Endothelial cell of umbilical vein (primary cell): ENCODE measurements around the gene PEAK3. TPM values are rescaled to one million over a fixed set of nuclear protein-coding genes. Genes with fewer than 3 reads are reported as not detected.

ENCODE experiments used
- BruUV-seq: library from RNA; stranded (reverse); fragments of 400-500 nt; replicated peaks from 2 replicates; lab custom pipeline; 2021; lab: Mats Ljungman, UMichigan
- CTCF ChIA-PET: fragments of 300-600, 350-600 bp; sonication (Branson Sonifier 250); formaldehyde crosslinking; loops from one replicate; lab custom pipeline; 2021; ENCODE audit warnings: antibody characterized with exemption, inconsistent platforms; lab: Charles Lee
- POLR2A ChIA-PET: fragments of 300-600, 350-600 bp; sonication (Branson Sonifier 250); formaldehyde crosslinking; loops from one replicate; lab custom pipeline; 2021; ENCODE audit warnings: antibody characterized with exemption, inconsistent platforms; lab: Charles Lee
- DNase-seq: peaks from one replicate; pipeline ENCODE4 v3.0.0-alpha.2; 2011; ENCODE audit warnings: low read depth, low spot score
- FAIRE-seq: peaks from 2 replicates; lab custom pipeline; 2011; peaks lifted over from hg19 to GRCh38; lab: Jason Lieb, UNC
- H2AFZ ChIP-seq: 2 replicates; pipeline ENCODE4 v1.6.0; 2012; ENCODE audit warnings: low read depth, low read length, control low read depth, inconsistent platforms
- H3K27ac ChIP-seq: 2 replicates; pipeline ENCODE4 v1.5.1; 2011; ENCODE audit warnings: low read depth, mild to moderate bottlenecking, control low read depth, low read length, moderate library complexity; ENCODE audit not compliant: insufficient read depth
- H3K27me3 ChIP-seq, 2 experiments: 2 replicates each; pipeline versions ENCODE4 v1.6.0 to v1.6.1; 2011; ENCODE audit warnings: low read length in 2 of 2, mixed read lengths in 1 of 2; ENCODE audit not compliant: control insufficient read depth in 2 of 2, insufficient read depth in 2 of 2
- H3K36me3 ChIP-seq, 2 experiments: 2 replicates in 1 of 2; 3 replicates in 1 of 2; pipeline ENCODE4 v1.5.1; 2011; ENCODE audit warnings: low read length in 2 of 2, mild to moderate bottlenecking in 1 of 2, moderate library complexity in 1 of 2; ENCODE audit not compliant: control insufficient read depth in 2 of 2, insufficient read depth in 2 of 2; ENCODE audit errors: extremely low read depth in 1 of 2
- H3K4me1 ChIP-seq: 3 replicates; pipeline ENCODE4 v1.5.1; 2011; ENCODE audit warnings: mild to moderate bottlenecking, low read length; ENCODE audit not compliant: control insufficient read depth, insufficient read depth; ENCODE audit errors: extremely low read depth
- H3K4me2 ChIP-seq: 2 replicates; pipeline ENCODE4 v1.6.1; 2011; ENCODE audit warnings: low read length, control low read depth, mixed read lengths; ENCODE audit not compliant: insufficient read depth
- H3K4me3 ChIP-seq, 3 experiments: fragments of 200-600 bp in 1 of 3; sonication (generic), shearing (Covaris generic) in 1 of 3; replicated peaks in 1 of 3; 2 replicates each; pipeline ENCODE4 v1.5.1; 2011 to 2016; ENCODE audit warnings: control low read depth in 3 of 3, low read length in 3 of 3, mild to moderate bottlenecking in 2 of 3, inconsistent platforms in 1 of 3, low read depth in 1 of 3, moderate library complexity in 1 of 3; ENCODE audit not compliant: insufficient read depth in 1 of 3
- H3K79me2 ChIP-seq: 2 replicates; pipeline ENCODE4 v1.6.0; 2012; ENCODE audit warnings: low read length, inconsistent platforms; ENCODE audit not compliant: control insufficient read depth, insufficient read depth
- H3K9ac ChIP-seq: replicated peaks from 2 replicates; pipeline ENCODE3; 2011; ENCODE audit warnings: low read length, control low read depth; ENCODE audit not compliant: insufficient read depth; ENCODE audit errors: extremely low read depth
- H3K9me1 ChIP-seq: replicated peaks from 3 replicates; pipeline ENCODE4 v1.6.0; 2011; ENCODE audit warnings: mild to moderate bottlenecking, low read length; ENCODE audit not compliant: control insufficient read depth, insufficient read depth; ENCODE audit errors: extremely low read depth
- H3K9me3 ChIP-seq: replicated peaks from 2 replicates; pipeline ENCODE4 v1.5.1; 2012; ENCODE audit warnings: low read length, inconsistent platforms; ENCODE audit not compliant: control insufficient read depth, insufficient read depth
- H4K20me1 ChIP-seq: replicated peaks from 2 replicates; pipeline ENCODE3; 2011; ENCODE audit warnings: mild to moderate bottlenecking, low read length; ENCODE audit not compliant: control insufficient read depth, insufficient read depth; ENCODE audit errors: extremely low read depth
- CTCF ChIP-seq, 2 donors: IDR thresholded peaks; 1 replicate in 1 of 2; 2 replicates in 1 of 2; pipeline ENCODE4 v1.5.1; 2011; ENCODE audit warnings: low read length in 2 of 2, mild to moderate bottlenecking in 2 of 2, moderate library complexity in 2 of 2, control low read depth in 1 of 2, inconsistent platforms in 1 of 2, low read depth in 1 of 2; ENCODE audit not compliant: insufficient read depth in 1 of 2; ENCODE audit errors: extremely low read depth in 1 of 2
- EZH2 ChIP-seq: IDR thresholded peaks from 2 replicates; pipeline ENCODE4 v1.6.1; 2012; ENCODE audit warnings: borderline replicate concordance, low read depth, mild to moderate bottlenecking, moderate library complexity, low read length, inconsistent platforms; ENCODE audit not compliant: severe bottlenecking
- FOS ChIP-seq: IDR thresholded peaks from 2 replicates; pipeline ENCODE4 v1.6.1; 2011; ENCODE audit warnings: mild to moderate bottlenecking, low read length, moderate library complexity, borderline replicate concordance; ENCODE audit not compliant: insufficient read depth
- GATA2 ChIP-seq: IDR thresholded peaks from 2 replicates; pipeline ENCODE4 v1.7.0; 2011; ENCODE audit warnings: low read depth, mild to moderate bottlenecking, moderate library complexity, mixed read lengths, low read length; ENCODE audit not compliant: insufficient read length, insufficient read depth
- JUN ChIP-seq: IDR thresholded peaks from 2 replicates; pipeline ENCODE4 v1.6.1; 2011; ENCODE audit warnings: borderline replicate concordance, low read depth; ENCODE audit not compliant: insufficient read length, insufficient read depth
- MAX ChIP-seq: IDR thresholded peaks from 2 replicates; pipeline ENCODE4 v1.6.1; 2011; ENCODE audit not compliant: insufficient read depth, insufficient read length
- MYC ChIP-seq: IDR thresholded peaks from one replicate; pipeline ENCODE4 v1.6.1; 2011; ENCODE audit warnings: mild to moderate bottlenecking, low read depth, low read length
- POLR2A ChIP-seq: IDR thresholded peaks from 2 replicates; pipeline ENCODE4 v1.6.1; 2012; ENCODE audit warnings: low read depth, mild to moderate bottlenecking, control low read depth, low read length
- POLR2AphosphoS5 ChIP-seq: IDR thresholded peaks from 2 replicates; pipeline ENCODE4 v1.6.1; 2012; ENCODE audit warnings: low read depth, mild to moderate bottlenecking, control low read depth, low read length, moderate library complexity; ENCODE audit not compliant: insufficient read depth
- dilution Hi-C: fragments of 300-500 bp; cut with MboI; formaldehyde crosslinking; loops from one replicate; pipeline ENCODE4 v1.15.0; 2019; ENCODE audit warnings: low sequenced_read_pairs; ENCODE audit not compliant: extremely low pct_ligation_motif_present
- intact Hi-C: fragments of 100-400 bp; cut with micrococcal nuclease; formaldehyde crosslinking; loops from one replicate; pipeline ENCODE4 v1.10.0; 2022
- polyA plus RNA-seq, 4 experiments: library from polyadenylated mRNA; depleted of rRNA in 3 of 4; stranded (reverse) in 3 of 4; unstranded in 1 of 4; fragments of >200 nt; gene quantifications; 2 replicates each; pipeline versions ENCODE4 v1.2.1 to v1.2.3, GENCODE V29; 2011 to 2012; ENCODE audit warnings: missing spikeins in 1 of 4
- total RNA-seq: library from RNA; stranded (reverse); gene quantifications from 2 replicates; pipeline ENCODE4 v1.2.3, GENCODE V29; 2021

The PEAK3 gene
- total and polyA plus RNA-seq, 2 donors (not counting 3 experiments of a cell fraction or from before 2014, with no cell fraction given), result 0.03 TPM; not detected in 1

- BruUV-seq, result no TSS peak
- peak overlapping the region; percentile 36 to 57 (median 56) for H3K4me3 ChIP-seq
- H3K9me3 ChIP-seq, result no peaks in the 10 kb centered on the region
- peak overlapping the region; percentile 81 for H3K9ac ChIP-seq
- no peaks in the 10 kb centered on the region for H3K9me1 ChIP-seq
- FAIRE-seq (peak; percentile 95), DNase-seq (peak; percentile 96)
- ChIA-PET POLR2A (interaction anchor here (0.7 to 1.3 kb wide), 5 partner anchors 15 to 189 kb away, joined by 3 to 7 read pairs (median 3); partner anchors contain the start of gene AP3D1), CTCF (interaction anchor here (0.6 to 4.8 kb wide), 18 partner anchors 9 to 397 kb away, joined by 3 to 40 read pairs (median 5); partner anchors contain the start of genes AMH and JSRP1)
- H3K36me3 ChIP-seq, result peaks cover 15 to 22% of the 10 kb centered on the region in 2 experiments
- H2AFZ ChIP-seq, result no peak overlapping the region
- peaks cover 42% of the 10 kb centered on the region for H3K4me1 ChIP-seq
- peak overlapping the region; percentile 93 for H3K4me2 ChIP-seq
- no peaks in the 10 kb centered on the region for H3K27me3 ChIP-seq
- peaks cover 77% of the 10 kb centered on the region for H3K79me2 ChIP-seq
- TF ChIP-seq EZH2 (no peak), POLR2AphosphoS5 (no peak), POLR2A (no peak), CTCF (IDR thresholded peaks at IDR 0.05; ENCODE audit: extremely low read depth in 1 of 2, insufficient read depth in 1 of 2, low read depth in 1 of 2, low read length in 2 of 2) (no peak), GATA2 (no peak), MAX (no peak), MYC (no peak), FOS (no peak), JUN (no peak)
- no peaks in the 10 kb centered on the region for H4K20me1 ChIP-seq
- dilution Hi-C loops (no loop called here), intact Hi-C loops (loop anchor here (1.0 to 5.0 kb wide), 3 partner anchors 302 to 797 kb away; no protein-coding TSS in a partner anchor)
- peak overlapping the region; percentile 79 for H3K27ac ChIP-seq
Measured at GRCh38 chr19:2239771-2240770, 41.9 kb downstream of the PEAK3 start.
